A204.1 (cell line): ENCODE data around the gene FZD4.
A peak's percentile ranks its signal among the peaks of the same experiment; 100 is the strongest.
"Not testable (repeated sequence)": the region's sequence is repeated elsewhere in the genome, so short reads cannot be mapped to it uniquely, and the experiment has no call there.

Source experiments
- FAIRE-seq: peaks from 2 replicates; lab custom pipeline; 2012; peaks lifted over from hg19 to GRCh38; lab: Jason Lieb, UNC

Gene FZD4

GRCh38 chr11:86972734-86973133, 17.5 kb upstream of the FZD4 start:
- FAIRE-seq, result no peak

GRCh38 chr11:86969258-86969657, 14.1 kb upstream of the FZD4 start:
- FAIRE-seq, result no peak

- FAIRE-seq, result not testable (repeated sequence)
Observed at GRCh38 chr11:86967601-86968000, 12.4 kb upstream of the FZD4 start.

GRCh38 chr11:86957976-86958646, 2.9 kb upstream of the FZD4 start:
- no peak for FAIRE-seq

- no peak for FAIRE-seq
Observed at GRCh38 chr11:86956905-86957195, 1.7 kb upstream of the FZD4 start.

- FAIRE-seq, result no peak
Observed at GRCh38 chr11:86955111-86955360, 159 bp downstream of the FZD4 start.

GRCh38 chr11:86954269-86955110, 705 bp downstream of the FZD4 start:
- FAIRE-seq, result no peak

- no peak for FAIRE-seq
Observed at GRCh38 chr11:86952221-86952875, 2.8 kb downstream of the FZD4 start.

GRCh38 chr11:86951706-86952105, 3.5 kb downstream of the FZD4 start:
- no peak for FAIRE-seq

GRCh38 chr11:86950661-86950995, 4.6 kb downstream of the FZD4 start:
- no peak for FAIRE-seq

GRCh38 chr11:86949995-86950660, 5.1 kb downstream of the FZD4 start:
- no peak for FAIRE-seq

- FAIRE-seq, result no peak
Observed at GRCh38 chr11:86948733-86949132, 6.5 kb downstream of the FZD4 start.

- no peak for FAIRE-seq
Observed at GRCh38 chr11:86947541-86947940, 7.7 kb downstream of the FZD4 start.

- FAIRE-seq, result not testable (repeated sequence)
Observed at GRCh38 chr11:86943505-86943904, 11.7 kb downstream of the FZD4 start.

- FAIRE-seq, result no peak
Observed at GRCh38 chr11:86941871-86942599, 13.2 kb downstream of the FZD4 start.

GRCh38 chr11:86941077-86941870, 13.9 kb downstream of the FZD4 start:
- no peak for FAIRE-seq

GRCh38 chr11:86940122-86940777, 14.9 kb downstream of the FZD4 start:
- FAIRE-seq, result no peak

- FAIRE-seq, result peak; percentile 96
Observed at GRCh38 chr11:86938900-86939880, 16.0 kb downstream of the FZD4 start.

- no peak for FAIRE-seq
Observed at GRCh38 chr11:86938203-86938899, 16.8 kb downstream of the FZD4 start.
